GM18502 (cell line): Measurements from ENCODE around the gene ALDH18A1.

Source experiments
- ATAC-seq: cut with Tn5 transposase; IDR thresholded peaks from one replicate; pipeline ENCODE4 v1.9.1; 2021; ENCODE audit warnings: mild to moderate bottlenecking; ENCODE audit not compliant: unreplicated experiment, poor library complexity

Gene ALDH18A1

GRCh38 chr10:95560278-95561176 is 96.0 kb downstream of the ALDH18A1 start:
- ATAC-seq: no peak

GRCh38 chr10:95559896-95560277 is 96.6 kb downstream of the ALDH18A1 start:
- no peak for ATAC-seq

- no peak for ATAC-seq
Measured at GRCh38 chr10:95559471-95559870, 97.0 kb downstream of the ALDH18A1 start.

GRCh38 chr10:95558593-95559320 is 97.8 kb downstream of the ALDH18A1 start:
- no peak for ATAC-seq

GRCh38 chr10:95556994-95557767 is 99.3 kb downstream of the ALDH18A1 start:
- ATAC-seq: no peak
